VCaP (cell line): ENCODE measurements around the gene DCAF5.
"Not testable (repeated sequence)": the region's sequence is repeated elsewhere in the genome, so short reads cannot be mapped to it uniquely, and the experiment has no call there.

Experiments used
- H3K27ac ChIP-seq: fragments of 450-650 bp; 2 replicates; pipeline ENCODE4 v1.5.1; 2017
- TF ChIP-seq, protein P1 (sequence below): fragments of 450-650 bp; conservative IDR thresholded peaks from 2 replicates; pipeline ENCODE4 v1.5.1; 2017; ENCODE audit warnings: mild to moderate bottlenecking, moderate library complexity

DCAF5 gene

DNA sequence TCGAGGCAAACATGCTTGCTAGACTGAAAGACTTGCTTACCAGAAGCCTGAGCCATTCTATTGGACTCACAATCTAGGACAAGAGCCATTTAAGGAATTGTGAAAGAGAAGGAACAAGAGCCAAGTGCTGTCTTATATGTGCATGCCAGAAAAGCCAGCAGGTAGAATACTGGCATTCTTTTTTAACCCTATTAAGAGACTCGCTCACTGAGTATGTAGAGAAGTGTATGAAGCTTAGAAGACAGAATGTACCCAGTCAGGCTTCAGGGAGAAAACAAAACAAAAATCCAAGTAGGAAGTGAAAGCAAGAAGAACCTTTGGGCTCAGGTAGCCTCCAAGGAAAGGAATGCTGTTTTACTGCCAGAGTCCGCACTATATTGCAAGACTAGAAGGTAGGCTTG lies 65.9 kb downstream of the DCAF5 start:
- H3K27ac ChIP-seq = no peak overlapping the region
- TF ChIP-seq, protein P1, sequence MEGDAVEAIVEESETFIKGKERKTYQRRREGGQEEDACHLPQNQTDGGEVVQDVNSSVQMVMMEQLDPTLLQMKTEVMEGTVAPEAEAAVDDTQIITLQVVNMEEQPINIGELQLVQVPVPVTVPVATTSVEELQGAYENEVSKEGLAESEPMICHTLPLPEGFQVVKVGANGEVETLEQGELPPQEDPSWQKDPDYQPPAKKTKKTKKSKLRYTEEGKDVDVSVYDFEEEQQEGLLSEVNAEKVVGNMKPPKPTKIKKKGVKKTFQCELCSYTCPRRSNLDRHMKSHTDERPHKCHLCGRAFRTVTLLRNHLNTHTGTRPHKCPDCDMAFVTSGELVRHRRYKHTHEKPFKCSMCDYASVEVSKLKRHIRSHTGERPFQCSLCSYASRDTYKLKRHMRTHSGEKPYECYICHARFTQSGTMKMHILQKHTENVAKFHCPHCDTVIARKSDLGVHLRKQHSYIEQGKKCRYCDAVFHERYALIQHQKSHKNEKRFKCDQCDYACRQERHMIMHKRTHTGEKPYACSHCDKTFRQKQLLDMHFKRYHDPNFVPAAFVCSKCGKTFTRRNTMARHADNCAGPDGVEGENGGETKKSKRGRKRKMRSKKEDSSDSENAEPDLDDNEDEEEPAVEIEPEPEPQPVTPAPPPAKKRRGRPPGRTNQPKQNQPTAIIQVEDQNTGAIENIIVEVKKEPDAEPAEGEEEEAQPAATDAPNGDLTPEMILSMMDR = no peak

DNA sequence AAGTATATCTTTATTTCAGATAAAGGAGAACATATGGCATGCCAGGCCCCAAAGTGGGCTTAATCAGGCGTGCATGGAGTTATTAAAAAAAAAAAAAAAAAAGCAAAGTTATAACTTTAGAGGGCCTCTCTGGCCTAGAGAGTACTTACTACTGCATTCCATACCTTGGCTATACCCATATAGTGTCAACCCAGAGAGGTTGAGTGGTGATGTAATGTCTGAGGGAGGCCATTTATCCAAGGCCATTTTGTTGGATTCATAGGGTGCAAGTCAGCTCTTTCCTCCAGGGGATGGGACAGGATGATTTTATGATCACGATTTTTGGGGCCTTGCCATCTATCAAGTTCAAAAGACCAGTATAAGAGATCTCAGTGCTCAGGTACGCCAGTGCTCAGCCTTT lies 66.4 kb downstream of the DCAF5 start:
- TF ChIP-seq, protein P1 = no peak
- no peak overlapping the region for H3K27ac ChIP-seq

DNA sequence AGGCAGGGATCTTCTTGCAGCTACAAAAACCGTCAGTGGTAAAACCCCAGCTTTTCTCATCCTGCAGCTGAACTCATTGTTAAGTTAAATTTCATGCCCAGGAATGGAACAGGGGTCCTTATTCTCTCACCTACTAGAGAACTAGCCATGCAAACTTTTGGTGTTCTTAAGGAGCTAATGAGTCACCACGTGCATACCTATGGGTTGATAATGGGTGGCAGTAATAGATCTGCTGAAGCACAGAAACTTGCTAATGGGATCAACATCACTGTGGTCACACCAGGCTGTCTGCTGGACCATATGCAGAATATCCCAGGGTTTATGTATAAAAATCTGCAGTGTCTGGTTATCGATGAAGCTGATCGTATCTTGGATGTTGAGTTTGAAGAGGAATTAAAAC lies 68.9 kb downstream of the DCAF5 start:
- no peak overlapping the region for H3K27ac ChIP-seq
- TF ChIP-seq, protein P1 = no peak

DNA sequence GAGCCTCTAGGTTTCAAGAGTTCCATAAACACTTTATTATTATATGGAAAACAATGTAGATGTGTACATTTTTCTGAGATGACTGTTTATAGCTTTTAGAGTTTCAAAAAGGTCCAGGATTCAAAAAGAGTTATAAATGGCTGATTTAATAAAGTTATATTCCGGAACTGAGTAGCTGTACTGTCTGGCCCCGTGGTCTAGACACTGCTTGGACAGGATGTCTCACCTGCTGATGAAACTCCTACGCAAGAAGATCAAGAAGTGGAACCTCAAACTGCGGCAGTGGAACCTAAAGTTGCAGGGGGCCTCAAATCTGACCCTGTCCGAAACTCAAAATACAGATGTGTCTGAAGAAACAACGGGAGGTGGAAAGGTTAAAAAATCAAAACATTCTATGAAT lies 69.7 kb downstream of the DCAF5 start:
- TF ChIP-seq, protein P1 = no peak
- no peak overlapping the region for H3K27ac ChIP-seq

DNA sequence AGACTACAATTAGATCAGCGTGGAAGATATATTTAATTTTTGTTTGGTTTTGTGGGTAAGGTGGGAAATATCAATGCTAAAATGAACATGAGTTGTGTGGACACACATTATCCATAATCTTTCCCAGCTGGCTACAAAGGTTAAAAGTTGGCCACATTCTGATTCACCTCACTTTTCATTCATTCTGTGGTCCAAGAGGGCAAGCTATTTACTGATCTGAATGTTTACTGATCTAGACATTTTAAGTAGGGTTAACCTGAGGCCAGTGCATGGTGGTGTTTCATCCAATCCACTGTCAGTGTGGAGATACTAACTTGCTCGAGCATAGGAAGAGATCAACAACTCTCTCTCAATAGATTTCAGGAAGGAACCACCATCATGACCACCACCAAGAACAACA lies 71.6 kb downstream of the DCAF5 start:
- TF ChIP-seq, protein P1 = no peak
- no peak overlapping the region for H3K27ac ChIP-seq

DNA sequence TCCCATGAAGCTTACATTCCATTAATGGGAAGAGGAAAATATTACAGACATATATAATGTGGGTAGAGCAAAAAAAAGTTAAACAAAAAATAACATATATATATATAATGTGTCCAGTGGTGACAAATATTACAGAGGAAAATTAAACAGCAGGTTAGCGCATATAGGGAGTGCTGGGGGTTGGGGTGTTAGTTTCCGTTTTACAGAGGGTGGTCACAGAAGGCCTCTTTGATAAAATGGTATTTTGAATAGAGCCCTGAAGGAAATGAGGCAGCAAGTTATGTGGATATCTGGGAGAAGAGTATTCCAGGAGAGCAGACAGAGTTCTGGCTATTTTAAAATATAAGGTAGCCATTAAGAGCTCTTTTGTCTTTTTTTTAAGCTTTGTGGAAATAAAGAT lies 73.2 kb downstream of the DCAF5 start:
- TF ChIP-seq, protein P1 = no peak
- no peak overlapping the region for H3K27ac ChIP-seq

DNA sequence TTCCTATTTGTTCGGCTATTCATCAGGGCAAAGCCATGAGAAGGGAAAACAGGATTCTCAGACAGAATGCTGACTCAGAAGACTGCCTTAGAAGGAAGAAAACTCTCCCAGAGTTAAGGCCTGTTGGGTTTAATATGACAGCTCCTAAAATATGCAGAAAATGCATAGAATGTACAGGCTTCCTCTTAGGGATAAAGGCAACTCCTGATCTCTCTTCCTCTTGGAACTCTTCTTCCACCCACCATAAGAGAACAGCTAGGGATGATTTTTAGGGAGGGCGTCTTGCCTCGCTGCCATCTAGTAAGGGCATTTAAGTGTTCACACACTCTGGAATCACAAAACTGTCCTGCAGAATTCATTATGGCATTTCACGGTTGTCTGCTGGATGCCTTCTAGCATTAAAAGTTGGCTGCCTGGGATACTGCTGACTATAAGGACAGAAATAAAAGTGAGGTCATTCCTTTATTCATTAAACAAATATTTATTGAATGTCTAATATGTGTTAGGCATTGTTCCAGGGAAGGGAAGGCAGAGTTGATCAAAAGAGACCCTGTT lies 73.7 kb downstream of the DCAF5 start:
- TF ChIP-seq, protein P1 = no peak

DNA sequence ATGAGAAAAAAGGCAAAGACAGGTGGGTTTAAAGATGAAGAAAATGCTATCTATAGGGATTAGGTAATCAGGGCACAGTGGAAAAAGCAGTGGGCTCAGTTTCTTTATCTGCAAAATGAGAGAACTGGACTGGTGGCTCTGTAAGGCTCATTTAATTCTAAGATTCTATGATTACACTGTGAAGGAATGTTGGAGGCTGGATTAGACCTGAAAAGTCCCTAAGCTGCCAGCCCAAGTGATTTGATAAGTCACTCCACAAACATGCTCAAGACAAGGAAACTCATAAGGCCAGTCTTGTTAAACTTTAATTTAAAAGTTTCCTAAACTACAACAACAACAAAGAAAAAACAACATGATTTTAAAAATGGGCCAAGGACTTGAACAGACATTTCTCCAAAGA lies 75.1 kb downstream of the DCAF5 start:
- TF ChIP-seq, protein P1 = no peak
- H3K27ac ChIP-seq = no peak overlapping the region

More for the DNA sequence above, 73.7 kb downstream of the DCAF5 start:
- no peak overlapping the region for H3K27ac ChIP-seq

DNA sequence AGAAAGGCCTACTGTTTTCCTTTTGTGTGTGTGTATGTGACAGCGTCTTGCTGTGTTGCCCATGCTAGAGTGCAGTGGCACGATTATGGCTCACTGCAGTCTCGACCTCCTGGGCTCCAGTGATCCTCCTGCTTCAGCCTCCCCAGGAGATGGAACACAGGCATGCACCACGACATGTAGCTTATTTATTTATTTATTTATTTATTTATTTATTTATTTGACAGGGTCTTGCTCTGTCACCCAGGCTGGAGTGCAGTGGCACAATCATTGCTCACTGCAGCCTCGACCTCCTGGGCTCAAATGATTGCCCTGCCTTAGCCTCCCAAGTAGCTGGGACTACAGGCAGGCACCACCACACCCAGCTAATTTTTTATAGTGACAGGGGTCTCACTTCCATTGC lies 75.7 kb downstream of the DCAF5 start:
- not testable (repeated sequence) for H3K27ac ChIP-seq
